ENCODE data around the gene SLC39A2.

The SLC39A2 gene

DNA sequence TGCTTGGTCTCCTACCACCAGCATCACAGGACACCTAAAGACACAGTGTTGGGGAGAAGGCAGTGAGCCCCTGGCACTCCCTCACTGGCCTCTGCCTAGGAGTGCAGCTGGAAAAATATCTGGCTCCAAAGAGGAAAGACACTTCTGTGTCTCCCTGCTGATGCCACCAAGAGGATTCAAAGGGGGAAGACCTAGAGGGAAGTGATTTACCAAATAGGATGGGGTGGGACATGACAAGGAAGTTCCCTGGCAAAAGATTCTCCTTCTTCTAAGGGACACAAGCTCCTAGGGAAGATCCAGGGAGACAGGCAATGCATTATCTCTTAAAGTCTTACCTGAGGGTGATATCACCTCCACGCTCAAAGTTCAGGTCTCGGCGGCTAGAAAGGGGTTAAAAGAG, 19.7 kb downstream of the SLC39A2 start:
- TF ChIP-seq, protein P1, sequence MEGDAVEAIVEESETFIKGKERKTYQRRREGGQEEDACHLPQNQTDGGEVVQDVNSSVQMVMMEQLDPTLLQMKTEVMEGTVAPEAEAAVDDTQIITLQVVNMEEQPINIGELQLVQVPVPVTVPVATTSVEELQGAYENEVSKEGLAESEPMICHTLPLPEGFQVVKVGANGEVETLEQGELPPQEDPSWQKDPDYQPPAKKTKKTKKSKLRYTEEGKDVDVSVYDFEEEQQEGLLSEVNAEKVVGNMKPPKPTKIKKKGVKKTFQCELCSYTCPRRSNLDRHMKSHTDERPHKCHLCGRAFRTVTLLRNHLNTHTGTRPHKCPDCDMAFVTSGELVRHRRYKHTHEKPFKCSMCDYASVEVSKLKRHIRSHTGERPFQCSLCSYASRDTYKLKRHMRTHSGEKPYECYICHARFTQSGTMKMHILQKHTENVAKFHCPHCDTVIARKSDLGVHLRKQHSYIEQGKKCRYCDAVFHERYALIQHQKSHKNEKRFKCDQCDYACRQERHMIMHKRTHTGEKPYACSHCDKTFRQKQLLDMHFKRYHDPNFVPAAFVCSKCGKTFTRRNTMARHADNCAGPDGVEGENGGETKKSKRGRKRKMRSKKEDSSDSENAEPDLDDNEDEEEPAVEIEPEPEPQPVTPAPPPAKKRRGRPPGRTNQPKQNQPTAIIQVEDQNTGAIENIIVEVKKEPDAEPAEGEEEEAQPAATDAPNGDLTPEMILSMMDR (IDR thresholded peaks at IDR 0.05; ENCODE audit: low read depth, low read length) = no peak
- DNase-seq (ENCODE audit: low read depth, low spot score) = no peak
- in situ Hi-C loops (cut with HindIII; ENCODE audit: low sequenced_read_pairs) = no loop called here
- H3K4me3 ChIP-seq (ENCODE audit: low read depth, low read length) = no peak overlapping the region

DNA sequence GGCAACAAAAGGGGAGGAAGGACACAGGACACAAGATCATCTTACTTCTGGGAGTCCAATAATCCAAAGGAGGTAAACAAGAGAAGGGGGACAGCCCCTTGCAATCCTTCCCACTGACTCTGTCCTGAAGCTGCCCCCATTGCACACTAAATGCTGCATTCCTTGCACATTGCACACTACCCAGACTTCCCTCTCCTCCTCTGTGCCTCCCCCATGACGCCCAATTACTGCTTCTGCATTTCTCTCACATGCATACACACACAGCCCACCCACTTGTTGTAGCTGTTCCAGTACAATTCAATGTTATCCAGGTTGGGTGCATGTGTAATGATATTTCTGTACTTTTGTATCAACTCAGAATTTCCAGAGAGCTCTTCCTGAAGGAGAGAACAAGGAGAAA, 20.3 kb downstream of the SLC39A2 start:
- DNase-seq (ENCODE audit: low read depth, low spot score) = no peak
- H3K4me3 ChIP-seq (ENCODE audit: low read depth, low read length) = no peak overlapping the region
- TF ChIP-seq, protein P1 (IDR thresholded peaks at IDR 0.05; ENCODE audit: low read depth, low read length) = no peak
- in situ Hi-C loops (cut with HindIII; ENCODE audit: low sequenced_read_pairs) = no loop called here

DNA sequence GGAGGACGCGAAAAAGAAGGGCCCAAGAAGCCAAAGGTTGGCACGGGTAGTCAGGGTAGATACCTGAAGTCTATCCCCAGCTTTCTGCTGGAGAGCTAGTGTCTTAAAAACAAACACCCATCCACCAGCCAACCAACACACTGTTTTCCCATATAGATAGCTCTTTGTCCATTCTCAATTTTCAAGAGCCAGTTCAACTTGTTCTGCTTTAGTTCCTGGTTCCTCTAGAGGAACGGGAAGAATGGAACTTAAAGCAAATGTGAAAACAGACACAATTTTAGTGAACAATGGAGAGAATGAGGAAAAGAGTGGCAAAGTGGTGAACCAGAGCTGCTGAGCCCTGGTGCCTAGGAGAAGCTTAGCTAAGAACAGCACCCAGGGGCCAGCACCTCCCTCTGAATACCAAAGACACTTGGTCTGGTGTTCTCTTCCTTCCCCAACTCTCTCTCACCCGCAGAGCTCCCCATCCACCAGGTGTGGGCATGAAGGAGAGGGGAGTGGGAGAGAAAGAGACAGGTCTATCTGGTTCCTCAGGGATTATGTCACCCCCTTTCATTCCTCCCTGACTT, 22.0 kb downstream of the SLC39A2 start:
- H3K4me3 ChIP-seq (ENCODE audit: low read depth, low read length) = no peak overlapping the region
- TF ChIP-seq, protein P1 (IDR thresholded peaks at IDR 0.05; ENCODE audit: low read depth, low read length) = no peak
- no peak for DNase-seq (ENCODE audit: low read depth, low spot score)
- in situ Hi-C loops (cut with HindIII; ENCODE audit: low sequenced_read_pairs) = no loop called here

DNA sequence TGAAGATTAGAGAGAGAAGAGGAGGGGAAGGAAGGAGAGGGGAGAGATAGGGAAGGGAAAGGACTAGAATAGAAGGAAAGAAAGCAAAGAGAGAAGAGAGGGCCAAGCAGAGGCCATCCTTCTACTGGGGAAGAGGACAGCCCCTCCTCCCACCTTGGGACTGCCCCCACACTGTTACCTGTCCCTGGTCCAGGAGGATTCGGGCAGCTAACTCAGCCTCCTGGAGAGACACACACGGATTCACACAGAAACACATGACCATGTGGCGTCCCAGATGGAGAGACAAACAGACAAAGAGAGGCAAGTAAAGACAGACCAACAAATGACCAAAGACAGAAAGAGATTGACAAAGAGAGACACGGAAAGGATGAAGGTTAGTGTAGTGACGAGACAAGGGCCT, 23.6 kb downstream of the SLC39A2 start:
- TF ChIP-seq, protein P1 (IDR thresholded peaks at IDR 0.05; ENCODE audit: low read depth, low read length) = no peak
- H3K4me3 ChIP-seq (ENCODE audit: low read depth, low read length) = no peak overlapping the region
- in situ Hi-C loops (cut with HindIII; ENCODE audit: low sequenced_read_pairs) = no loop called here
- DNase-seq (ENCODE audit: low read depth, low spot score) = no peak

DNA sequence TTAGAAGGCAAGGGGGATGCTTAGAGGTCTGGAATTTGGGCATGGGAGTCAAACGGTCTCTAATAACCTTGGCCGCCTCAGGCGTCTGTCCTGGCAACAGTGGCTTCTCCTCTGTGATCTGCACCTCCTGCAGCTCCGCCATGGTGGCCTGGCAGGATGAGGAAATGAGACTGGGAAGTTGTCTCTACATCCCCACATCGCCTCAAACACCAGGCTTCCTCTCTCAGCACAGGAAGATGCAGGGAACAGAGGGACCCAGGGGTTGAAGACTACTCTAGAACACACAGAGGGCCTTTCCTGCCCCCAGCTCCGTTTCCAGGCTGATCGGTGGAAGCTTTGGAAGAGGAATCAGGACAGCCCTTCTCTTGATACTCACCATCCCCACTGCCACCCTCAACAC, 24.1 kb downstream of the SLC39A2 start:
- DNase-seq (ENCODE audit: low read depth, low spot score) = no peak

DNA sequence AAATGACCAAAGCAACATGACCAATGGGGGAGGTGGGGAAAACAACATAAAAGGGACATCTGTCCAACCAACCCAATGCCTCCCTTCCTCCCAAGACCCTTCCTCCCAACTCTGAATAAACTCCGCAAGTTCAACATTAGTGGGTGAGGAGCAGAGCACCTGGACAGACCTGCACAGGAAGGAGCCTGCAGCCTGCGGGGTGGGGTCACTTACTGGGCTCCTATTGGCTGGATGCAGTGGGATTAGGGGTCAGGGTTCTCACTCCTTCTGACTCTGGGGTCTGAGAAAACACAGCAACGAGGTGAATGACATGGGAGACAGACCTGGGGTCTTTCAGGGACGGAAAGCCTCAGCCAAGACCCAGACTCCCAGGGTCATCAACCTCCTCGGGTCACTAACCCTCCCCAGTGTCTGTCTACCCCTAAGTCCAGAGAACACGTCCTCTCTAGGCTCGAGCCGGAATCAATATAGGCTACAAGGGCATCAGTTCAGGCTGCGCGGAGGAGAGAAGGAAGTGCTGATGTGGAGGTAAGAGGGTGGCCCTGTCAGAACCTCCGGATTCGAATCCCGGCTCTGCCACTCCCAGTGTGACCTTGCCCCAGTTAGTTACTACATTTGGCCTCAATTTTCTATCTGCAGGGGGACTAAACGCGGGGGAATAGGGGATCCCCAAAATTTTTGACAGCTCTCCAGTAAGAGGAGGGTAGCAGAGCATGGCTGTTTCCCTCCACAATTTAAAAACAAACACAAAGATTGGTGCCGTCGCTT, 24.9 kb downstream of the SLC39A2 start:
- TF ChIP-seq, protein P1 (IDR thresholded peaks at IDR 0.05; ENCODE audit: low read depth, low read length) = no peak
- DNase-seq (ENCODE audit: low read depth, low spot score) = no peak
- H3K4me3 ChIP-seq (ENCODE audit: low read depth, low read length) = peak overlapping the region; percentile 42
- in situ Hi-C loops (cut with HindIII; ENCODE audit: low sequenced_read_pairs) = no loop called here

More for the DNA sequence above, 24.1 kb downstream of the SLC39A2 start:
- TF ChIP-seq, protein P1 (IDR thresholded peaks at IDR 0.05; ENCODE audit: low read depth, low read length) = no peak
- H3K4me3 ChIP-seq (ENCODE audit: low read depth, low read length) = no peak overlapping the region
- in situ Hi-C loops (cut with HindIII; ENCODE audit: low sequenced_read_pairs) = no loop called here

All from astrocyte of the spinal cord (primary cell).